Measurements from ENCODE around the gene SPAM1. TPM values are rescaled to one million over a fixed set of nuclear protein-coding genes. Genes with fewer than 3 reads are reported as not detected.
"Not testable (repeated sequence)": the region's sequence is repeated elsewhere in the genome, so short reads cannot be mapped to it uniquely, and the experiment has no call there.

SPAM1 gene
- total RNA-seq, 2 donors from 2014 or later: not detected

DNA sequence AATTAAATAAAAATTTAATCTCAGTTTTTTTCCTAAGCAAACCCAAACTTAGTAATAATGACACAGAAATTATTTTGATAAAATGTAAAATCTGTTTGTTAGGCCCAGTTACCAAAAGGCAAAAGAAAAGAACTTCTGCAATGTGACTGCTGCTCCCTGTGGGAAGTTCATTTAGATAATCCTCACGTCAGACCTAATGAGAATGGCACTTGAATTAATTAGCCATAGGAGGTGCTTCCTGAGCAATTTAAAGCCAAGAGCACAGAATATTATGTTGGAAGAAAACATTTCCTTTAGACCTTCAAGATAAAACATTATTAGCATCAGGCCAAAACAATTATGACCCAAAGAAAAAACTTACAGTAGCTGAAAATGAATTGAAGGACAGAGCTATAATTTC is 19.4 kb downstream of the SPAM1 start:
- DNase-seq: no peak
- intact Hi-C loops (cut with DNase I, micrococcal nuclease): no loop called here
- ATAC-seq: no peak

DNA sequence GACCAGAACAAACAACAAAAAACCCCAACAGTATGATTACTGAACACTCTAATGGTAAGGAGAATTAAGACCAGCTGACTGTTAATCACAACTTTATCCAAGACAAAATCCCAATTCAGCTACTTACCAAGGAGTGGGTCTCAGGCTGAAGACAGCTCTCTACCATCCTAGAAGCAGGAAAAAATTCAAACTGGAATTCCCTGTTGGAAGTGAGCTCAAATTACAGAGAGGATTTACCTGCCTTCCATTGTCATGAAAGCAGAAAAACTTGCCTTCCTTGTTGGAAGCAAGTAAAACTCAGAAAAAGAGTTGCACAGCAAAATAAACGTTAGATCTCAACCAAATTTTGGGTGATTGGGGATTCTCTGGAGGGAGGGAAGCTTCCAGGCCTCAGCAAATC is 20.9 kb downstream of the SPAM1 start:
- intact Hi-C loops (cut with DNase I, micrococcal nuclease): no loop called here
- no peak for DNase-seq
- ATAC-seq: no peak

DNA sequence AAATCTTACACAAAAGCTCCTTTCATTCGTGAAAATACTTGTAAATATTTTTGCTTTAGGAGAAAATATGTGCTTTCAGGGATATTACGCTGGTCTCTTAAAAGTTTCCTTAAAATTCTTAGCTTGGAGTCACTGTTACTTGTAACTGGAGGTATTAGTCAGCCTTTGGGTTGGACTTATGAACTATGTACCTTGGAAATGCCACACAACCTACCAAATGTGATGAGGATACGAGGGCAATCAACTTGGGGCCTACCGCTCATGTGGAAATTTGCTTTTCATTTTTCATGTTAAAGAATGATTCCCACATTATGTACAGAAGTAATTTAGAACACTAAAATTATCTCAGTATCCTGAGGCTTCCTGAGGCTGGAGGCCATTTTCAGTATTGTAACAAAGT is 23.1 kb downstream of the SPAM1 start:
- ATAC-seq (peak; percentile 60), DNase-seq (no peak)
- intact Hi-C loops (cut with DNase I, micrococcal nuclease): no loop called here

DNA sequence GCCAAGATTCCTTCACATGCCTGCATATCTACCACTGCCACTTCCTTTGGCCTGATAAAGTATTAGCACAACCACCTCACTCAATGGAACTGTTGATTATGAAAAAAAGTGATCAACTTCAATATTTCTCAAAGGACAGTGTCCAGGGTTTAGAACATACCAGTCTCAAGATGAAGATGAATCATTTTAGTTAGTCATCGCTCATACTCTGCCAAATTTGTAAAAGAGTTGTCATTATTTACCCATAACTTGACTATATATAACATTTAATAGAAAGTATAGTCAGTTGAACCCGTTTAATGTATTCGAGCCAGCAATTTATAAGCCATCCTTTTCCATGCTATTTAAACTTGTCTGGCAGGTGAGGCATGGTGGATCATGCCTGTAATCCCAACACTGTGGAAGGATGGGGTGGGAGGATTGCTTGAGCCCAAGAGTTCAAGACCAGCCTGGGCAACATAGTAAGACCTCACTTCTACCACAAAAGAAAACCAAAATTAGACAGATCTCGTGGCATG is 33.2 kb downstream of the SPAM1 start:
- ATAC-seq (no peak), DNase-seq (no peak)
- intact Hi-C loops (cut with DNase I, micrococcal nuclease): no loop called here

DNA sequence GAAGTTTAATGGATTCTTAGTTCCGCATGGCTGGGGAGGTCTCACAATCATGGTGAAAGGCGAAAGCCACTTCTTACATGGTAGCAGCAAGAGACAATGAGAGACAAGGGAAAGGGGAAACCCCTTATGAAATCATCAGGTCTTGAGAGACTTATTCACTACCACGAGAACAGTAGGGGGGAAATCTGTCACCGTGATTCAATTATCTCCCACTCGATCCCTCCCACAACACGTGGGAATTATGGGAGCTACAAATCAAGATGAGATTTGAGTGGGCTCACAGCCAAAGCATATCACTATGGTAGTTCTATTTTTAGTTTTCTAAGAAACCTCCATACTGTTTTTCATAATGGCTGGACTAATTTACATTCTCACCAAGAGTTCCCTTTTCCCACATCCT is 36.7 kb downstream of the SPAM1 start:
- ATAC-seq (no peak), DNase-seq (no peak)
- intact Hi-C loops (cut with DNase I, micrococcal nuclease): no loop called here

DNA sequence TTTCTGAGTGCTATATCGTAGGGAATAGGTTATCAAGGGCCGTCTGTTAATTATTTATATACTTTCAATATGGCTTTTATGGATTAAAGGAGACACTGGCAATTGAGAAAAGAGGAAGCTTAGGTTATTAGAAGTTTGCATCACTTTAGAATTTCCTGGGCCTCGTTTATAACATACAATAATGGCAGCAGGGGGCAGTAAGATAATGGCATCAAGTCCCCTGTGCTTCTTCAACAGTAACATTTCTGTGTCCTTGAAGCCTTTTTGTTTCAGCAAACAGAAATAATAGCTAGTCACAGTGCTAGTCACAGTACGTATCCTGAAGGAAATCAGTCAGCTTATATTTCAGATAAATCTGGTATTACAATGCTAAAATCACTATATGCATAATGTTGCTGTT is 41.9 kb downstream of the SPAM1 start:
- intact Hi-C loops (cut with DNase I, micrococcal nuclease): no loop called here
- ATAC-seq (no peak), DNase-seq (no peak)

DNA sequence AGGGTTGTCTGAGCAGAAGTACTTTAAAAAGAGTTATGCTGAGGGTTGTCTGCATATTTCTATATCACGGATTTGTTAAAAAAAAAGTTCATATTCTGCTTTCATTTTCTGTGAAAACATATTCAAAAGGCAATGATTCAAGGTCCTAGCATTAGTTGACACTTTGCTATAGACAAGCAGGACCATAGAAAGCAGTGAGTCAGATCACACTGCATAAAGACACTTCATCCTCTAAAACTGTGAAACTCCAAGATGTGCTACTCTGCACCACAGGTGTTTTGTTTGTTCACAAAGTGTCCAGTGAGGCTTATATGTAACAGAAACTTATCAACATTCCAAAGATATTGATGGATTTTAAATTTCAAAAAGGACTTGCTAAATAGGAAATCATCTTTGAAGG is 47.0 kb downstream of the SPAM1 start:
- no peak for DNase-seq
- ATAC-seq: no peak
- intact Hi-C loops (cut with DNase I, micrococcal nuclease): no loop called here

DNA sequence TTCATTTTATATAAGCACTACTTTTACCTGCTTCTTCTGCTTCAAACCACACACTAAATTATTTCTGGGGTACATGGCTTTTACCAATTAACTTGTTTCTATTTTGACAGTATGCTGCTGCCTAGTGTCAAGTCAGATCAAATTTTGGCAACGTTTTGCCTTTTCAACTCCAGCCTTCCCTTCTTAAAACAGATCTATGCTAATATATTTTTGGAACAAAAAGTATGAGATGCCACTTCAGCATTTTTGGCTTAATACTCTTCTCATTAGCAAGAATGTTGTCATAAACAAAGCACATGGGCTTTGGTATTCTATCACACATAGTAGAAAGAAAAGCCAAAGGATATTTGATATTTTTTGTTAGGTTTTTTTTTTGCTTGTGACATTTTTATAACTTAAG is 47.8 kb downstream of the SPAM1 start:
- intact Hi-C loops (cut with DNase I, micrococcal nuclease): no loop called here
- DNase-seq: no peak
- no peak for ATAC-seq

DNA sequence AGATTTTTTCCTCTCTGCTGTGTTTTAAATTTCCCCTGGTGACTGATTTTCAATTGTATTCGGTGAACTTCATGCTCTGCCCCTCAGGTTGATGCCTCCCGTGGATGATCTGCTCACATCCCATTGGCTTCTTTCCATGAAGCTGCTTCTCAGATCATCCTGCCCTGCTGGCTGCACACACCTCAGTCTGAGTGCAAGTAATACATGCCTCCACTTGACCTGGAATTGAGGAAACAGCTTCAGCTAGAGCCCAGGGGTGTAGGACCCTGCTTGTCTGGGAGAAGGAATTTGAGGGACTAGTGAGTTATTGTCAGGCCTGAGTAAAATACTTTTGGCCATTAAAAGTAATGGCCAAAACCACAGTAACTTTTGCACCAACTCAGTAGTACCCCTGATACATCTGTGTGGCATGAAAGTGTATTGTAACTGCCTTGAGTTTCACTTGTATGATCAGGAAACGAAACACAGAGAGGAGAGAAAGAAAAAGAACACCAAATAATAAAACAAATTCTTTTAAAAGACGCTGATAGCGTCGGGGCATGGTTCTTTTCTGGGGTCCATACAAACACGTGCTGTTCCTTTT is 49.4 kb downstream of the SPAM1 start:
- intact Hi-C loops (cut with DNase I, micrococcal nuclease): no loop called here

DNA sequence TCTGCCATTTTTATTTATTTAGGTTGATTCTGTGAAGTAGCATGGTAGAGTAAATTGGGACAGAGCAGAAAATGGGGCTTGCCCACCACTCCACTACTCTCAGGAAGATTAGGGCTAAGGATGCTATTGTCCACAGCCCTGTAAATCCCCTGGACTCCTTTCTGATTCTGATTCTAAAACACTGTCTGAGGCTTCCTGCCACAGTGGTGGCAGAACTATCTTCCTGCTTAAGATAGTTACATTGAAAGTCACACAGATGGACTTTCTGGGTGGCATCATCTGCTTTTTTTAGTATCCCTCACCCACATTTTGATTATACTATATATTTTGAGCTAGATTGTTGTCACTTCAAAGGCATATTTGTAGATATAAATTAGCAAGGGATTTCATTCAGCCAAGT is 50.0 kb downstream of the SPAM1 start:
- ATAC-seq: no peak
- no peak for DNase-seq
- intact Hi-C loops (cut with DNase I, micrococcal nuclease): no loop called here

More for the DNA sequence above, 49.4 kb downstream of the SPAM1 start:
- ATAC-seq: no peak
- DNase-seq: no peak

DNA sequence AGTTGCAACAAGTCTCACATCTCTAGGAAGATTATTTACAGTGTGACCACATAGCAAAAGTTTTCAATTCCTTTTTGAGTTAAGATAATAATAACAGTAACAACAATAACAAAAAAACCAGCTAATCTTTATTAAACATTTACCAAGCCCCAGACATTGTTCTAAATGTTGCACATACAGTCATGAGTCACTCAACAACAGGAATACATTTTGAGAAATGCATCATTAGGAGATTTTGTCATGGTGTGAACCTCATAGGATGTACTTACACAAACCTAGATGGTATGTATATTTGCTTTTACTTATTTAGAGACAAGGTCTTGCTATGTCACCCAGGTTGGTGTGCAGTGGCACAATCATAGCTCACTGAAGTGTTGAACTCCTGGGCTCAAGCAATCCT is 52.0 kb downstream of the SPAM1 start:
- intact Hi-C loops (cut with DNase I, micrococcal nuclease): no loop called here
- ATAC-seq (no peak), DNase-seq (no peak)

DNA sequence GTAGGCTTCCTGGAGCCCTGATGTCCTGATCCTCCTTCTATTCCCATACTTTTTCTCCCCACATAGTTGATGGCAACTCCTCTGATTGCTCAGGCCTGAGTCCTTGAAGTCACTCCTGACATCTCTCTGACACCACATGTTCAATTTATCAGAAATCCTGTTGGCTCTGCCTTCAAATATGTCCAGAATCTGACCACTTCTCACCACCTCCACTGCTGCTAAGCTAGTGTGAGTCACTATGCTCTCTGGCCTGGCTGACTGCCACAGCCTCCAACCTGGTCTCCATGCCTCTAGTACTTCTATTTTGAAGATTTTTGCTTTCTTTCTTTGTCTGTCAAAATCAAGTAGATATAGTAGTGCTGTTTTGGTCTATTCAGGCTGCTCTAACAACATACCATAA is 54.8 kb downstream of the SPAM1 start:
- ATAC-seq (no peak), DNase-seq (no peak)
- intact Hi-C loops (cut with DNase I, micrococcal nuclease): no loop called here

DNA sequence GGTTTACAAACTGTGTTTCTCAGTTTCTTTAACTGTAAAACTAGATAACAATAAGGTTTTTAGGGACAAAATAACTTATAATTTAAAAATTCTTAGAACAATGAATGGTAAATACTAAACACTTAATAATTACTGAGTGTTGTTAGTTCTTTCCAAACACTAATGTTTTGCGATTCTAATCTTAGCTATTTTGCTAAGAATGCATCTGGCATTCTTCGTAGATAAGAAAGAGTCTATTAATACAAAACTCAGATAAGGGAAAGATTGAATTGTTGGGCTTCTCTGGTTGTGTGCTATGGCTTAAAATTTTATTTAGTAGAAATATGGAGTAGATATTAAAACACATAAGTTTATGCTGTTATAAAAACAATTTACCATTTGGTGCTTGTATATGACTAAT is 62.4 kb downstream of the SPAM1 start:
- intact Hi-C loops (cut with DNase I, micrococcal nuclease): no loop called here
- ATAC-seq (no peak), DNase-seq (no peak)

DNA sequence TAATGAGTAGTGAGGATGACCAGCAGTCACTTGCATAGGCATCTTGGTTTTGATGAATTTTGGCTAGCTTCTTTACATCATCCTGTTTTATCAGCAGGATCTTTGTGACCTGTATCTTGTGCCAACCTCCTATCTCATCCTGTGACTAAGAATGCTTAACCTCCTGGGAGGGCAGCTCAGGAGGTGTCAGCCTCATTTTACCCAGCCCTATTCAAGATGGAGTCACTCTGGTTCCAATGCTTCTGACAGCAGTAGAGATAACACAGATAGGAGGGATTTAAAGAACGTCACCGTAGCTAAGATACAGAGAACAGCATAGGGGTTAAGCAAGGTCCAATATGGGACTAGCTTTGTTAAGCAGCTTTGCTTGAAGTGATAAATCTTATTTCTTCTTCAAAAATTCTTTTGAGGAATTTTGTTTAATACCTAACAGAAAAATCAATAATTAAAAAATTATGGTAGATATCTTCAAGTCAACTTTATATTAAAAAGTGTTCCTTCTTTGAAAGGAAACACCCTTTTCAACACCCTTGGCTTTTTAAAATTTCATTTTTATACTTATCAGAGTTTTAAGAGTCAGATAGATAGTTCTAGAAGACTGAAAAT is 68.0 kb downstream of the SPAM1 start:
- intact Hi-C loops (cut with DNase I, micrococcal nuclease): no loop called here
- ATAC-seq (no peak), DNase-seq (no peak)

DNA sequence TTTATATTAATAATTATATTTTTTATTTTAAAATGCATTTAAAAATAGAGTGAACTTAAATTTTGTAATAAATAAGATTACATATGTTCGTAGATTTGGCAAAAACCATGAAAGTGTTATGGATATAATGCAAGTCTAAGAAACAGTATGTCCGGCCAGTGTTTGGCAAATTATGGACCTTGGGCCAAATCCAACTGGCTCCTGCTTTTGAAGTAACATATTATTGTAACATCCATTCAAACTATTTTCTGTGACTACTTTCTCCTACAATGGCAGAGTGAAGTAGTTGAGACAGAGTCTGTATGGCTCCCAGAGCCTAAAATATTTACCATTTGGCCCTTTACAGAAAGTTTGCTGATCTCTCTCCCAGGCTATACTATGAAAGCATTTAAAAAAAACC is 69.0 kb downstream of the SPAM1 start:
- DNase-seq: no peak
- intact Hi-C loops (cut with DNase I, micrococcal nuclease): no loop called here
- no peak for ATAC-seq

DNA sequence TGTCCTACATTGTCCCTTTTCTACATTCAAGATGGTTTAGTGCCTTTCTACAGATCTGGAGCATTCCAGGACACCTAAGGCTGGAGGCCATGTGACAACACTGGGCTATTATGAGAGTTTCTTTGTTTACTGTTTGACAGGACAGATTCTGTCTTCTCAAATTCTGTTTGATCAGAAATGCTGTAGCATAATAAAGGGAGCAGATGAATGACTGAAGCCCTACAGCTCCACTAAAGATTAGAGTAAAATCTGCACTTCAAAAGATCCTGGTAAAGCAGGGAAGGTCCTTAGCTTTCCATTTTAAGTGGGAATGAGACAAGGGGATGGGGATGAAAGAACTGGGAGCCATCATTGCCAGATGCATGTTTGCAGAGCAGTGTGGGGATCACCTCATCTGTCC is 69.4 kb downstream of the SPAM1 start:
- DNase-seq (no peak), ATAC-seq (no peak)
- intact Hi-C loops (cut with DNase I, micrococcal nuclease): no loop called here

DNA sequence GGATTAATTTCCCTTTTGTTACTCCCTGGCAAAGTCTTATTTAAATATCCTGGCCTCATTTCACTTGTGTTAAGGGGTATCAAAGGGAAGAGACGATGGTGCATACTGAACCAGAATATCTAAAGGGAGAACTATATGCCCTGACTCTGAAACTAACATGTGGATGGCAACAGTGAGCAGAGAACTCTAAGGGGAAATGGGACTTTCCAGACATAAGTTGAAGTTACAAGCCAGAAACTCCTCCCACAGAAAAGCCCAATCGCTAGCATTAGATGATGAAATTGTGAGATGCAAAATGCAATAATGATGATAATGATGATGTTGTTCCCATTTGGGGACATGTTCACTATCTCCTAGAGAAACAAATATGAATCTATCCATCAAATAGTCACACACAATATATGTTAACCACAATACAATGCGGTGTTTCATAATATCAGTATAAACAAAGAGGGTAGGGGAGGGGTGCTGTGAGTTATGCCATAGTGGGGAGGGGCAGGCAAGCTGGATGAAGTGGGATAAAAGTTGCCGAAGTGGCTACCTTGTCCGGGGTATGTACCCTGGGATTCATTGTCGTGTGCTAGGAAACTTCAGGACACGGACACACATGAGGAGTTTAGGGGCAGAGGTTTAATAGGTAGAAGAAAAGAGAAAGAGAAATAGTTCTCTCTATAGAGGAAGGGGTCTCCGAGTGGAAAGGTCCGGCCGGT is 70.7 kb downstream of the SPAM1 start:
- ATAC-seq (no peak), DNase-seq (no peak)
- intact Hi-C loops (cut with DNase I, micrococcal nuclease): no loop called here

DNA sequence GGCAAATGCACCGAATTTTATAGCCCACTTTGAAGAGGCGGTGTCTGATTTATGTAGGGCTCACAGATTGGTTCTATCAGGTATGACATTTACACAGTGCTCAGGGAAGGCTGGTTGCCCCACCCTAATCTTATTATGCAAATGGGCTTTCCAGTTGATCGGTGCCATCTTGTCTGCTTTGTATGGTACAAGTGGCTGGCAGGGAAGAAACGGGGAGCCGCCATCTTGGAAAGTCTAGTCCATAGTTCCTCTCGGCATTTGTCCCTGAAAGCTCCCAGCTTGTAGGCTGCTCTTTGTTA is 71.2 kb downstream of the SPAM1 start:
- DNase-seq (no peak), ATAC-seq (no peak)
- intact Hi-C loops (cut with DNase I, micrococcal nuclease): no loop called here

DNA sequence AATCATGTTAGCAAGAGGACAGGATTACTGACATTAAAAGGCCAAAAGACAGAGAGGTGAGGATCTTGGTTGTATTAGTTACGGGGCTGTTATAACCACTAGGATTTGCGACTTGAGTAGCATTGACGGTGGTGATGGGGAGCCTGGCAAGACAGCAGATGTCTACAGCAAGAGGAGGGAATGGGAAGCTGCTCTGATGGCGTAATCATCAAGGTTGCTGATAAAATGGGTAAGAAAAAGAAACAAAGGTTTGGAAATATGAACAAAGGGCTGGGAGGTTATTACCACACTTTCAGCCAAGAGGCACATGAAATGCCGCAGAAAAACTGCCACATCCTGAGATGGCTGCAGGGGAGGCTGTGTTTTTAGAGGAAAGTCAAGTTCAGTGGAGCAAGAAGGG is 73.9 kb downstream of the SPAM1 start:
- DNase-seq: no peak
- no peak for ATAC-seq
- intact Hi-C loops (cut with DNase I, micrococcal nuclease): no loop called here

DNA sequence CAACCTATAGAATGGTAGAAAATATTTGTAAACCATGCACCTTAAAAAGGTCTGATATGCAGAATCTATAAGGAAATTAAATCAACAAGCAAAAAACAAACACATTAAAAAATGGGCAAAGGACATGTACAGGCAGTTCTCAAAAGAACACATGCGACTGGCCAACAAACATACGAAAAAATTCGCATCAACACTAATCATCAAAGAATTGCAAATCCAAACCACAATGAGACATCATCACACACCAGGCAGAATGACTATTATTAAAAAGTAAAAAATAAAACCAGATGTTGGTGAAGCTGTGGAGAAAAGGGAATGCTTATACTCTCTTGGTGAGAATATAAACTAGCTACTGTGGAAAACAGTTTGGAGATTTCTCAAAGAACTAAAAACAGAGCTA is 74.7 kb downstream of the SPAM1 start:
- DNase-seq: no peak
- ATAC-seq: no peak
- intact Hi-C loops (cut with DNase I, micrococcal nuclease): no loop called here

DNA sequence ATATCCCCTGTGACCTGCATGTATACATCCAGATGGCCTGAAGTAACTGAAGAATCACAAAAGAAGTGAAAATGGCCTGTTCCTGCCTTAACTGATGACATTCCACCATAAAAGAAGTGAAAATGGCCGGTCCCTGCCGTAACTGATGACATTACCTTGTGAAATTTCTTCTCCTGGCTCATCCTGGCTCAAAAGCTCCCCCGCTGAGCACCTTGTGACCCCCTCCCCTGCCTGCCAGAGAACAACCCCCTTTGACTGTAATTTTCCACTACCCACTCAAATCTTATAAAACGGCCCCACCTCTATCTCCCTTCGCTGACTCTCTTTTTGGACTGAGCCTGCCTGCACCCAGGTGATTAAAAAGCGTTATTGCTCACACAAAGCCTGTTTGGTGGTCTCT is 83.3 kb downstream of the SPAM1 start:
- DNase-seq; intact Hi-C loops (cut with DNase I, micrococcal nuclease); ATAC-seq: not testable (repeated sequence)
